ENCODE data around the gene MICAL1. TPM values are rescaled to one million over a fixed set of nuclear protein-coding genes. Genes with fewer than 3 reads are reported as not detected.

The MICAL1 gene
- total and polyA plus RNA-seq, 2 donors (not counting 3 experiments of a cell fraction or from before 2014, with no cell fraction given): 36.5 to 39.4 TPM

DNA sequence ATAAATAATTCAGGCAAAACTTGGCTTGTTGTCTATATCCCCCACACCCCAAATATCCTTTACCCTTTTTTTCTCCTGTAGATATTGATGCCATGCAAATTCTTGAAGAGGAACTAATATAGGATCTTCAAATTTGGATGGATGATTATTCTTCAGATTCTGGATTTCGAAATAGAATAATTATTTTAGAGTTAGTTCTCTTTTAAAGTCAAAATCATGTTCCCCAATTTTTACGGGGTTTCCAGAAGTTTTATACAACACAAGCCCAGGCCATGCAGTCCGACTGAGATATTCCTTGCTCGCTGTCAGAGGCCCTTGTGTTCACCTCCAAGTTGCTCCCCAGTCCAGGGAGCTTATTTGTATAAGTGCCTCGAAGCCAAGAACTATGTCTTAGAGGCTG is 19.5 kb downstream of the MICAL1 start:
- Histone ChIP-seq H3K4me3 (replicated peaks in 1 of 3; ENCODE audit: insufficient read depth in 1 of 3, low read depth in 1 of 3, low read length in 3 of 3) (no peak overlapping the region), H3K4me1 (ENCODE audit: control insufficient read depth, extremely low read depth, insufficient read depth, low read length) (peaks cover 3% of the 10 kb centered on the region), H4K20me1 (replicated peaks; ENCODE audit: control insufficient read depth, extremely low read depth, insufficient read depth, low read length) (no peaks in the 10 kb centered on the region), H3K36me3 (ENCODE audit: control insufficient read depth in 2 of 2, extremely low read depth in 1 of 2, insufficient read depth in 2 of 2, low read length in 2 of 2) (no peaks in the 10 kb centered on the region), H2AFZ (ENCODE audit: low read depth, low read length) (no peak overlapping the region), H3K4me2 (ENCODE audit: insufficient read depth, low read length) (no peak overlapping the region), H3K9me3 (replicated peaks; ENCODE audit: control insufficient read depth, insufficient read depth, low read length) (no peaks in the 10 kb centered on the region), H3K27me3 (ENCODE audit: control insufficient read depth in 2 of 2, insufficient read depth in 2 of 2, low read length in 2 of 2) (peaks cover 0 to 3% of the 10 kb centered on the region in 2 experiments), H3K79me2 (ENCODE audit: control insufficient read depth, insufficient read depth, low read length) (no peaks in the 10 kb centered on the region), H3K9me1 (replicated peaks; ENCODE audit: control insufficient read depth, extremely low read depth, insufficient read depth, low read length) (no peaks in the 10 kb centered on the region), H3K9ac (replicated peaks; ENCODE audit: extremely low read depth, insufficient read depth, low read length) (no peak overlapping the region), H3K27ac (ENCODE audit: insufficient read depth, low read depth, low read length) (no peak overlapping the region)
- dilution Hi-C loops (cut with MboI; ENCODE audit: extremely low pct_ligation_motif_present, low sequenced_read_pairs) (no loop called here), intact Hi-C loops (cut with micrococcal nuclease) (no loop called here)
- DNase-seq (ENCODE audit: low read depth, low spot score) (no peak), FAIRE-seq (no peak)
- TF ChIP-seq, protein P1, sequence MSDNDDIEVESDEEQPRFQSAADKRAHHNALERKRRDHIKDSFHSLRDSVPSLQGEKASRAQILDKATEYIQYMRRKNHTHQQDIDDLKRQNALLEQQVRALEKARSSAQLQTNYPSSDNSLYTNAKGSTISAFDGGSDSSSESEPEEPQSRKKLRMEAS (IDR thresholded peaks at IDR 0.05; ENCODE audit: insufficient read depth, insufficient read length): no peak
- TF ChIP-seq EZH2 (IDR thresholded peaks at IDR 0.05; ENCODE audit: borderline replicate concordance, low read depth, low read length, severe bottlenecking) (no peak), GATA2 (IDR thresholded peaks at IDR 0.05; ENCODE audit: insufficient read depth, insufficient read length, low read depth, low read length) (no peak), POLR2AphosphoS5 (IDR thresholded peaks at IDR 0.05; ENCODE audit: insufficient read depth, low read depth, low read length) (no peak), MYC (IDR thresholded peaks at IDR 0.05; ENCODE audit: low read depth, low read length) (no peak), JUN (IDR thresholded peaks at IDR 0.05; ENCODE audit: borderline replicate concordance, insufficient read depth, insufficient read length, low read depth) (no peak), FOS (IDR thresholded peaks at IDR 0.05; ENCODE audit: borderline replicate concordance, insufficient read depth, low read length) (no peak), POLR2A (IDR thresholded peaks at IDR 0.05; ENCODE audit: low read depth, low read length) (no peak)
- TF ChIP-seq, protein P2, sequence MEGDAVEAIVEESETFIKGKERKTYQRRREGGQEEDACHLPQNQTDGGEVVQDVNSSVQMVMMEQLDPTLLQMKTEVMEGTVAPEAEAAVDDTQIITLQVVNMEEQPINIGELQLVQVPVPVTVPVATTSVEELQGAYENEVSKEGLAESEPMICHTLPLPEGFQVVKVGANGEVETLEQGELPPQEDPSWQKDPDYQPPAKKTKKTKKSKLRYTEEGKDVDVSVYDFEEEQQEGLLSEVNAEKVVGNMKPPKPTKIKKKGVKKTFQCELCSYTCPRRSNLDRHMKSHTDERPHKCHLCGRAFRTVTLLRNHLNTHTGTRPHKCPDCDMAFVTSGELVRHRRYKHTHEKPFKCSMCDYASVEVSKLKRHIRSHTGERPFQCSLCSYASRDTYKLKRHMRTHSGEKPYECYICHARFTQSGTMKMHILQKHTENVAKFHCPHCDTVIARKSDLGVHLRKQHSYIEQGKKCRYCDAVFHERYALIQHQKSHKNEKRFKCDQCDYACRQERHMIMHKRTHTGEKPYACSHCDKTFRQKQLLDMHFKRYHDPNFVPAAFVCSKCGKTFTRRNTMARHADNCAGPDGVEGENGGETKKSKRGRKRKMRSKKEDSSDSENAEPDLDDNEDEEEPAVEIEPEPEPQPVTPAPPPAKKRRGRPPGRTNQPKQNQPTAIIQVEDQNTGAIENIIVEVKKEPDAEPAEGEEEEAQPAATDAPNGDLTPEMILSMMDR (IDR thresholded peaks at IDR 0.05; ENCODE audit: extremely low read depth in 1 of 2, insufficient read depth in 1 of 2, low read depth in 1 of 2, low read length in 2 of 2): no peak
- ChIA-PET CTCF (no interaction called here), POLR2A (no interaction called here)
- BruUV-seq (replicated peaks): no TSS peak
